PC-3 (cell line): ENCODE data around the gene TBX1. TPM values are rescaled to one million over a fixed set of nuclear protein-coding genes. Genes with fewer than 3 reads are reported as not detected.

Experiments used
- ATAC-seq: fragments of 200-7000 bp; cut with Tn5 transposase; 2 replicates; pipeline ENCODE4 v1.9.1; 2020; ENCODE audit warnings: mild to moderate bottlenecking, moderate library complexity
- BruUV-seq: library from RNA; stranded (reverse); fragments of 400-500 nt; replicated peaks from 2 replicates; lab custom pipeline; 2021; lab: Mats Ljungman, UMichigan
- CTCF ChIA-PET: fragments of 300-600 bp; sonication (Branson Sonifier 250); formaldehyde crosslinking; loops from one replicate; lab custom pipeline; 2022; ENCODE audit warnings: antibody characterized with exemption; lab: Charles Lee
- POLR2A ChIA-PET: fragments of 300-600 bp; sonication (Branson Sonifier 250); formaldehyde crosslinking; loops from one replicate; lab custom pipeline; 2022; ENCODE audit warnings: antibody characterized with exemption; ENCODE audit not compliant: unreplicated experiment; lab: Charles Lee
- DNase-seq: peaks from one replicate; pipeline ENCODE4 v3.0.0-alpha.2; 2015
- H2AFZ ChIP-seq: fragments of 300-600 bp; sonication (generic); 2 replicates; pipeline ENCODE4 v1.6.0; 2016; ENCODE audit warnings: antibody characterized with exemption, low read length
- H3F3A ChIP-seq: fragments of 300-600 bp; sonication (generic); one replicate; pipeline ENCODE4 v1.6.0; 2017; ENCODE audit warnings: antibody characterized with exemption, low read length, control low read depth, mild to moderate bottlenecking; ENCODE audit not compliant: unreplicated experiment
- H3K27ac ChIP-seq: fragments of 300-600 bp; sonication (generic); 2 replicates; pipeline ENCODE4 v1.5.1; 2016; ENCODE audit warnings: mild to moderate bottlenecking, low read length
- H3K27me3 ChIP-seq: fragments of 300-600 bp; sonication (generic); 2 replicates; pipeline ENCODE4 v1.6.1; 2016; ENCODE audit warnings: low read length, mixed read lengths
- H3K36me3 ChIP-seq: fragments of 300-600 bp; sonication (generic); 2 replicates; pipeline ENCODE4 v1.6.1; 2016; ENCODE audit warnings: low read depth, mixed run types, low read length, mixed read lengths
- H3K4me1 ChIP-seq: fragments of 300-600 bp; sonication (generic); 2 replicates; pipeline ENCODE4 v1.5.1; 2016; ENCODE audit warnings: low read length; ENCODE audit not compliant: insufficient read depth
- H3K4me2 ChIP-seq: fragments of 300-600 bp; sonication (generic); 2 replicates; pipeline ENCODE4 v1.6.0; 2016; ENCODE audit warnings: low read length
- H3K4me3 ChIP-seq: fragments of 300-600 bp; sonication (generic); 2 replicates; pipeline ENCODE4 v1.5.1; 2016; ENCODE audit warnings: mild to moderate bottlenecking, low read length, mixed read lengths
- H3K79me2 ChIP-seq: fragments of 300-600 bp; sonication (generic); 2 replicates; pipeline ENCODE4 v1.6.1; 2017; ENCODE audit warnings: low read length, mixed read lengths
- H3K9ac ChIP-seq: fragments of 300-600 bp; sonication (generic); 2 replicates; pipeline ENCODE4 v1.6.0; 2016; ENCODE audit warnings: mild to moderate bottlenecking, low read length
- H3K9me2 ChIP-seq: fragments of 300-600 bp; sonication (generic); replicated peaks from 2 replicates; pipeline ENCODE4 v1.6.1; 2016; ENCODE audit warnings: mixed run types, low read length, mixed read lengths
- H3K9me3 ChIP-seq: fragments of 300-600 bp; sonication (generic); 2 replicates; pipeline ENCODE4 v1.6.1; 2016; ENCODE audit warnings: low read length, mixed read lengths
- H4K20me1 ChIP-seq: fragments of 300-600 bp; sonication (generic); 2 replicates; pipeline ENCODE4 v1.6.1; 2016; ENCODE audit warnings: low read length, mixed read lengths
- EZH2 ChIP-seq: fragments of 300-600 bp; sonication (generic); IDR thresholded peaks from one replicate; pipeline ENCODE4 v1.6.1; 2017; ENCODE audit warnings: antibody characterized with exemption, mild to moderate bottlenecking, low read length; ENCODE audit not compliant: unreplicated experiment
- EZH2phosphoT487 ChIP-seq: fragments of 300-600 bp; sonication (generic); IDR thresholded peaks from 2 replicates; pipeline ENCODE4 v1.6.1; 2018; ENCODE audit warnings: mild to moderate bottlenecking, antibody characterized with exemption, low read length, borderline replicate concordance
- intact Hi-C: fragments of 100-400 bp; cut with micrococcal nuclease; formaldehyde crosslinking; loops from 2 replicates; pipeline ENCODE4 v1.9.0; 2023
- total RNA-seq: library from RNA; depleted of rRNA; stranded (reverse); fragments of >200 nt; gene quantifications from 2 replicates; pipeline ENCODE4 v1.2.3, GENCODE V29; 2014
- TF ChIP-seq, protein P1 (sequence below): fragments of 300-600 bp; sonication (generic); conservative IDR thresholded peaks from 2 replicates; pipeline ENCODE4 v1.5.1; 2017; ENCODE audit warnings: antibody characterized with exemption, low read depth, mild to moderate bottlenecking, low read length

The TBX1 gene
- total RNA-seq, 1 experiment from 2014 or later: 18.6 TPM

GRCh38 chr22:19766240-19766510 lies 5.6 kb downstream of the TBX1 start:
- TF ChIP-seq EZH2phosphoT487 (no peak), EZH2 (no peak)
- TF ChIP-seq, protein P1, sequence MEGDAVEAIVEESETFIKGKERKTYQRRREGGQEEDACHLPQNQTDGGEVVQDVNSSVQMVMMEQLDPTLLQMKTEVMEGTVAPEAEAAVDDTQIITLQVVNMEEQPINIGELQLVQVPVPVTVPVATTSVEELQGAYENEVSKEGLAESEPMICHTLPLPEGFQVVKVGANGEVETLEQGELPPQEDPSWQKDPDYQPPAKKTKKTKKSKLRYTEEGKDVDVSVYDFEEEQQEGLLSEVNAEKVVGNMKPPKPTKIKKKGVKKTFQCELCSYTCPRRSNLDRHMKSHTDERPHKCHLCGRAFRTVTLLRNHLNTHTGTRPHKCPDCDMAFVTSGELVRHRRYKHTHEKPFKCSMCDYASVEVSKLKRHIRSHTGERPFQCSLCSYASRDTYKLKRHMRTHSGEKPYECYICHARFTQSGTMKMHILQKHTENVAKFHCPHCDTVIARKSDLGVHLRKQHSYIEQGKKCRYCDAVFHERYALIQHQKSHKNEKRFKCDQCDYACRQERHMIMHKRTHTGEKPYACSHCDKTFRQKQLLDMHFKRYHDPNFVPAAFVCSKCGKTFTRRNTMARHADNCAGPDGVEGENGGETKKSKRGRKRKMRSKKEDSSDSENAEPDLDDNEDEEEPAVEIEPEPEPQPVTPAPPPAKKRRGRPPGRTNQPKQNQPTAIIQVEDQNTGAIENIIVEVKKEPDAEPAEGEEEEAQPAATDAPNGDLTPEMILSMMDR: no peak
- Histone ChIP-seq H3K4me2 (no peak overlapping the region), H3K9ac (no peak overlapping the region), H3F3A (no peaks in the 10 kb centered on the region), H3K9me3 (no peaks in the 10 kb centered on the region), H3K79me2 (peaks cover 30% of the 10 kb centered on the region), H2AFZ (no peak overlapping the region), H3K27me3 (no peaks in the 10 kb centered on the region), H3K4me1 (peaks cover 7% of the 10 kb centered on the region; the same call in 1 of the 2 replicates), H3K4me3 (no peak overlapping the region), H3K27ac (no peak overlapping the region), H3K36me3 (no peaks in the 10 kb centered on the region), H4K20me1 (no peaks in the 10 kb centered on the region), H3K9me2 (no peaks in the 10 kb centered on the region)
- intact Hi-C loops: loop anchor here (10.0 kb wide), 1 partner anchor 89 kb away; the partner anchor contains the start of genes GNB1L and RTL10
- ATAC-seq: no peak
- BruUV-seq: no TSS peak
- ChIA-PET CTCF (no interaction called here), POLR2A (no interaction called here)
- DNase-seq: no peak

GRCh38 chr22:19766511-19767426 lies 6.2 kb downstream of the TBX1 start:
- Histone ChIP-seq H3F3A (no peaks in the 10 kb centered on the region), H4K20me1 (no peaks in the 10 kb centered on the region), H3K27ac (no peak overlapping the region), H3K27me3 (no peaks in the 10 kb centered on the region), H2AFZ (no peak overlapping the region), H3K4me1 (peaks cover 7% of the 10 kb centered on the region; the same call in 1 of the 2 replicates), H3K4me2 (no peak overlapping the region), H3K9ac (no peak overlapping the region), H3K9me2 (no peaks in the 10 kb centered on the region), H3K4me3 (no peak overlapping the region), H3K9me3 (no peaks in the 10 kb centered on the region), H3K36me3 (no peaks in the 10 kb centered on the region), H3K79me2 (peaks cover 25% of the 10 kb centered on the region)
- DNase-seq (no peak), ATAC-seq (no peak)
- TF ChIP-seq EZH2 (no peak), EZH2phosphoT487 (no peak)
- TF ChIP-seq, protein P1: no peak
- intact Hi-C loops: loop anchor here (10.0 kb wide), 1 partner anchor 88 kb away; the partner anchor contains the start of genes GNB1L and RTL10
- ChIA-PET CTCF (no interaction called here), POLR2A (no interaction called here)
- BruUV-seq: no TSS peak
